Suprapubic skin (tissue), 4 donors: ENCODE data around the gene RALB. TPM values are rescaled to one million over a fixed set of nuclear protein-coding genes. Genes with fewer than 3 reads are reported as not detected.

Experiments used
- DNase-seq, 2 donors: peaks; one replicate each; pipeline ENCODE4 v3.0.0-alpha.2; 2019; ENCODE audit warnings: low spot score in 2 of 2
- H3K27ac ChIP-seq: fragments of 200-600 bp; sonication (generic); one replicate; pipeline ENCODE4 v1.5.1; 2019
- H3K27me3 ChIP-seq: fragments of 200-600 bp; sonication (generic); one replicate; pipeline ENCODE4 v1.5.1; 2019
- H3K36me3 ChIP-seq: fragments of 200-600 bp; sonication (generic); one replicate; pipeline ENCODE4 v1.5.1; 2019
- H3K4me1 ChIP-seq: fragments of 200-600 bp; sonication (generic); one replicate; pipeline ENCODE4 v1.5.1; 2019
- H3K4me3 ChIP-seq: fragments of 200-600 bp; sonication (generic); one replicate; pipeline ENCODE4 v1.5.1; 2019; ENCODE audit warnings: mild to moderate bottlenecking
- H3K9me3 ChIP-seq: fragments of 200-600 bp; sonication (generic); one replicate; pipeline ENCODE4 v1.5.1; 2019
- EP300 ChIP-seq: sonication (generic); formaldehyde crosslinking; IDR thresholded peaks from one replicate; pipeline ENCODE4 v1.6.1; 2017; ENCODE audit warnings: antibody characterized with exemption
- POLR2A ChIP-seq, 2 donors: fragments of 450-650 bp; IDR thresholded peaks; one replicate each; pipeline ENCODE4 v1.6.1; 2017; ENCODE audit warnings: antibody characterized with exemption in 2 of 2, mild to moderate bottlenecking in 2 of 2, moderate library complexity in 2 of 2
- POLR2AphosphoS5 ChIP-seq, 3 donors: sonication (generic); formaldehyde crosslinking; IDR thresholded peaks; one replicate each; pipeline ENCODE4 v1.6.1; 2017; ENCODE audit warnings: antibody characterized with exemption in 3 of 3
- WGBS: methylation state at CpG from one replicate; pipeline ENCODE4 v1.1.5; 2018; 5-methylcytosine and 5-hydroxymethylcytosine counted together
- total RNA-seq, 4 donors: library from RNA; depleted of rRNA; stranded (reverse); fragments of >200 nt; gene quantifications; one replicate each; pipeline ENCODE4 v1.1.0, GENCODE V29; 2016
- TF ChIP-seq, protein P1 (sequence below), 2 donors: fragments of 200-600 bp in 1 of 2; fragments of 450-650 bp in 1 of 2; sonication (generic) in 1 of 2; IDR thresholded peaks; one replicate each; pipeline ENCODE4 v1.5.1; 2016 to 2019; ENCODE audit warnings: antibody characterized with exemption in 2 of 2, mild to moderate bottlenecking in 1 of 2, moderate library complexity in 1 of 2

RALB gene
- total RNA-seq, 4 donors from 2014 or later: 21.3 to 37.0 (median 30.5) TPM

DNA sequence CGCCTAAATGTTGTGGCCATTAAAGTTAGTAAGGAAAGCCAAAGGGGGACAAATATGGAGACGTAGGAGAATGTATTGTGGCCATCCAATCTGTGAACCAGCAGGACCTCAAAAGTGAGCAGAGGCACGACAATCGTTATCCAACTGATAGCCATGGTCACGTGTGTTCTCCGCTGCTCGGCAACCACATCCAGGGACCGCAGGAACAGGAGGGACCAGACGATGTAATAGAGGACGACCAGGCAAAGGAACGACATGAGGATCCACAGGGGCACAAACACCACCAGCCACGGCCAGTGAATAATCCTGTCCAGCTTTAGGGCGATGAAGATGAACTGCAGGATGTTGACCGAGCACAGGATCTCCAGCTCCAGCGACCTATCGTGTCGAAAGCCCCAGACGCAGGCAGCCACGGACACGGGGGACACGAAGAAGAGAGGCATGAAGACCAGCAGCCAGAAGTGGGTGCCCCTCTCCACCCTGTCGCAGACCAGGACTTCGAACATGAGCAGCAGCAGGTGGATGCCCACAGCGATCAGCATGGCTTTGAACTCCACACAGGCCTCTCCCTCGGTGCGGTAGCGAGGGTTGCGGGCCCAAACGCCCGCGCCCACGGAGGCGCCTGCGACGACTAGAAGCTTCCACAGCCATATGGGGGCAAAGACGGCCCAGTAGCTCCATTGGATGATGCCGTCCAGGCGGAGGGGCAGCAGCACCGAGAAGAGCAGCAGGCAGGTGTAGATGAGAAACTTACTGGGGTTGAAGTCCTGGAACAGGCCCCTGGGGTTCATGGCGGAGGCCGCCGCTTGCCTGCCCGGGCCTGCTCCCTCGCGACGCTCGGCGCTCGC lies 30.2 kb upstream of the RALB start:
- H3K9me3 ChIP-seq: no peaks in the 10 kb centered on the region
- H3K27me3 ChIP-seq: no peaks in the 10 kb centered on the region
- peaks cover 28% of the 10 kb centered on the region for H3K4me1 ChIP-seq
- peak overlapping the region; percentile 54 for H3K4me3 ChIP-seq
- H3K27ac ChIP-seq: peak overlapping the region; percentile 91
- DNase-seq: peak; percentile 70 to 74
- TF ChIP-seq, protein P1, sequence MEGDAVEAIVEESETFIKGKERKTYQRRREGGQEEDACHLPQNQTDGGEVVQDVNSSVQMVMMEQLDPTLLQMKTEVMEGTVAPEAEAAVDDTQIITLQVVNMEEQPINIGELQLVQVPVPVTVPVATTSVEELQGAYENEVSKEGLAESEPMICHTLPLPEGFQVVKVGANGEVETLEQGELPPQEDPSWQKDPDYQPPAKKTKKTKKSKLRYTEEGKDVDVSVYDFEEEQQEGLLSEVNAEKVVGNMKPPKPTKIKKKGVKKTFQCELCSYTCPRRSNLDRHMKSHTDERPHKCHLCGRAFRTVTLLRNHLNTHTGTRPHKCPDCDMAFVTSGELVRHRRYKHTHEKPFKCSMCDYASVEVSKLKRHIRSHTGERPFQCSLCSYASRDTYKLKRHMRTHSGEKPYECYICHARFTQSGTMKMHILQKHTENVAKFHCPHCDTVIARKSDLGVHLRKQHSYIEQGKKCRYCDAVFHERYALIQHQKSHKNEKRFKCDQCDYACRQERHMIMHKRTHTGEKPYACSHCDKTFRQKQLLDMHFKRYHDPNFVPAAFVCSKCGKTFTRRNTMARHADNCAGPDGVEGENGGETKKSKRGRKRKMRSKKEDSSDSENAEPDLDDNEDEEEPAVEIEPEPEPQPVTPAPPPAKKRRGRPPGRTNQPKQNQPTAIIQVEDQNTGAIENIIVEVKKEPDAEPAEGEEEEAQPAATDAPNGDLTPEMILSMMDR (IDR thresholded peaks at IDR 0.05): no peak
- TF ChIP-seq EP300 (no peak), POLR2AphosphoS5 (IDR thresholded peaks at IDR 0.05) (peak in 1 of 3 donors; percentile 0)
- peaks cover 4% of the 10 kb centered on the region for H3K36me3 ChIP-seq
- WGBS: 93% methylated on average over 28 of the region's 49 CpGs

DNA sequence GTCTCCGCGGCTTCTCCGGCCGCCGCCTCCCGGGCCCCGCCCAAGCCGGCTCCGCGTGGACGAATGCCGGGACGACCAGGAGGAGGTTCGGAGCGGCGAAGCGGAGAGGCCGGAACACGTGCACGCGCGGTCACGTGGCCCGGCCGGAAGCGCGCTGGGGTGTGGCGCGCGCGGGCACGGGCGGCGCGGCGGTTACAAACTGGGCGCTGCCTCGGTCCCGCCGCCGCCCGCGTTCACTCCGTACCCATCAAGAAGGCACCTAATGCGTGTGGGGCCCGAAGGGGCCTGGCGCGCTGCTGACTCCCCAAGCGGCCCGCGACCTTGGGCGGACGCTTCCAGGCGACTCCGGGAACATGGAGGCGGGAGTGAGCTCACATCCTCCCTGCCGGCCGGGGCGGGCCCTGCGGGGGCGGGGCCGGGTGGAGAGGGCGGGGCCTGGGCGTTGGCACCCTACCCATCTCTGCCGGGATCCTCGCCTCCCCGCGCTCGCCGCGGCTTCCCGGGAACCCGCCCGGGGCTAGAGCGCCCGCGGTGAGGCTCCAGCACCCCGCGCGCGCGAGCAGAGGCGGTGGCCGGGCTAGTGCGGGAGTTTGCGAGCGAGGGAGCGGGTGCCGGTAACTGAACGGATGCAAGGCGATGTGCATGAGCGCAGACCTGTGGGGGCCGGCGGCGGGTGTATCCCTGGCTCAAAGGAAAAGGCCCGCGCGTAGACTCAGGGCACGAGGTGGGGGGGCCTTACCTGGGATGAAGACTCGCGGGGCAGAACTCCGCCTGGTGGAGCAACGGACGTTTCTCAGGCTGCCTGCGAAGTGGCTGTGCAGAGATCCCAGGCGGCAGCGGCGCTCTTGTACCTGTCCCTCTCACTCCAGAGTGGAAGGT lies 29.4 kb upstream of the RALB start, which contains the start of gene TMEM185B:
Gene TMEM185B (minus strand): TSS at position 367 of the 879 bp plus-strand sequence. CDS start 424 bp downstream, outside the sequence.
- H3K4me3 ChIP-seq: peak within 1 kb of the TSS; percentile 54
- peak within 1 kb of the TSS; percentile 91 for H3K27ac ChIP-seq
- peak; percentile 93 to 95 for DNase-seq
- H3K4me1 ChIP-seq: peaks cover 28% of the 10 kb centered on the region
- H3K27me3 ChIP-seq: no peaks in the 10 kb centered on the region
- TF ChIP-seq POLR2AphosphoS5 (IDR thresholded peaks at IDR 0.05) (no peak), POLR2A (IDR thresholded peaks at IDR 0.05) (no peak), EP300 (no peak)
- TF ChIP-seq, protein P1 (IDR thresholded peaks at IDR 0.05): peak in 1 of 2 donors; percentile 16
- H3K9me3 ChIP-seq: no peaks in the 10 kb centered on the region
- WGBS: 7% methylated on average over 20 of the region's 108 CpGs
- peaks cover 4% of the 10 kb centered on the region for H3K36me3 ChIP-seq

DNA sequence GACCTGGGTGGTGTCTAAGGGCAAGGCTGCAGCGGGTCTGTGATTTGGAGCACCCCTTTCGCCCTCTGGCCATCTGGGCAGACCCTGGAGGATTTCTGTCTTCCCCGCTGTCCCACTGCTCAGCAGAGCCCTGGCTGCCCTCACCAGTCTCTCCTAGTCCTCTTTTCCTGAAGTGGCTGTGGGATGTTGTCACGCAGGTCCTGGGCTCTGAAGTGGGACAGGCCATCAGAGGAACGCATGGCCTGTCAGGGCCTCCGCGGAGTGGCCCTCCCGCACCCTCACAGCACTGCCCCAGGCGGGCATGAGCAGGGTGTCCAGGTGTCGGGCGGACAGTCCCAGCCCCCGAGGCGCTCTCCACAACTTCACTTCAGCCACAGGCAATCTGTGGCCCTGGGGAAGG lies 28.4 kb upstream of the RALB start:
- 100% methylated on average over 1 of the region's 13 CpGs for WGBS
- Histone ChIP-seq H3K27ac (no peak overlapping the region), H3K4me1 (peaks cover 28% of the 10 kb centered on the region), H3K9me3 (no peaks in the 10 kb centered on the region), H3K4me3 (peak overlapping the region; percentile 54), H3K27me3 (no peaks in the 10 kb centered on the region), H3K36me3 (no peaks in the 10 kb centered on the region)
- peak; percentile 61 to 75 for DNase-seq
- TF ChIP-seq POLR2AphosphoS5 (IDR thresholded peaks at IDR 0.05) (no peak), EP300 (no peak), POLR2A (IDR thresholded peaks at IDR 0.05) (no peak)
- TF ChIP-seq, protein P1 (IDR thresholded peaks at IDR 0.05): no peak

GRCh38 chr2:120224735-120225548 lies 27.7 kb upstream of the RALB start:
- H3K4me3 ChIP-seq: no peak overlapping the region

More at GRCh38 chr2:120224735-120225548, 27.7 kb upstream of the RALB start:
- no peaks in the 10 kb centered on the region for H3K27me3 ChIP-seq
- no peaks in the 10 kb centered on the region for H3K36me3 ChIP-seq
- 93% methylated on average over 9 of the region's 9 CpGs for WGBS
- TF ChIP-seq POLR2A (IDR thresholded peaks at IDR 0.05) (no peak), POLR2AphosphoS5 (IDR thresholded peaks at IDR 0.05) (no peak), EP300 (no peak)
- TF ChIP-seq, protein P1 (IDR thresholded peaks at IDR 0.05): no peak
- DNase-seq: peak; percentile 48 to 58
- peaks cover 28% of the 10 kb centered on the region for H3K4me1 ChIP-seq
- H3K9me3 ChIP-seq: no peaks in the 10 kb centered on the region
- no peak overlapping the region for H3K27ac ChIP-seq
